Left ventricle myocardium inferior (tissue), 1 donor: ENCODE measurements around the gene EEF1AKMT3. TPM values are rescaled to one million over a fixed set of nuclear protein-coding genes. Genes with fewer than 3 reads are reported as not detected.

Experiments
- DNase-seq: peaks from one replicate; pipeline ENCODE4 v3.0.0-alpha.2; 2020
- H3K27ac ChIP-seq: fragments of 200-600 bp; replicated peaks from 2 replicates; pipeline ENCODE4 v1.8.0; 2021
- H3K27me3 ChIP-seq: fragments of 200-600 bp; 2 replicates; pipeline ENCODE4 v1.8.0; 2021; ENCODE audit warnings: low read depth
- H3K36me3 ChIP-seq: fragments of 200-600 bp; 2 replicates; pipeline ENCODE4 v1.8.0; 2021
- H3K4me1 ChIP-seq: fragments of 200-600 bp; 2 replicates; pipeline ENCODE4 v1.8.0; 2021
- H3K4me3 ChIP-seq: fragments of 200-600 bp; 2 replicates; pipeline ENCODE4 v1.8.0; 2021; ENCODE audit warnings: mild to moderate bottlenecking, moderate library complexity
- H3K9me3 ChIP-seq: fragments of 200-600 bp; replicated peaks from 2 replicates; pipeline ENCODE4 v1.8.0; 2021
- intact Hi-C: fragments of 100-400 bp; cut with micrococcal nuclease; formaldehyde crosslinking; loops from one replicate; pipeline ENCODE4 v1.11.0; 2022
- total RNA-seq: library from RNA; stranded (reverse); fragmentation: NEBNext Ultra II Directional; extraction: Animal tissue kit (Norgen Biotek cat#: 25700); gene quantifications from one replicate; pipeline ENCODE4 v1.2.1, GENCODE V29; 2021
- TF ChIP-seq, protein P1 (sequence below): fragments of 200-600 bp; IDR thresholded peaks from 2 replicates; pipeline ENCODE4 v1.8.0; 2021; ENCODE audit warnings: antibody characterized with exemption, mild to moderate bottlenecking, borderline replicate concordance
- donor health status: DM: no; HTN: yes; CAD: no; lungs with severe emphysema.

The EEF1AKMT3 gene
- total RNA-seq, 1 donor from 2014 or later = 0.99 TPM

DNA sequence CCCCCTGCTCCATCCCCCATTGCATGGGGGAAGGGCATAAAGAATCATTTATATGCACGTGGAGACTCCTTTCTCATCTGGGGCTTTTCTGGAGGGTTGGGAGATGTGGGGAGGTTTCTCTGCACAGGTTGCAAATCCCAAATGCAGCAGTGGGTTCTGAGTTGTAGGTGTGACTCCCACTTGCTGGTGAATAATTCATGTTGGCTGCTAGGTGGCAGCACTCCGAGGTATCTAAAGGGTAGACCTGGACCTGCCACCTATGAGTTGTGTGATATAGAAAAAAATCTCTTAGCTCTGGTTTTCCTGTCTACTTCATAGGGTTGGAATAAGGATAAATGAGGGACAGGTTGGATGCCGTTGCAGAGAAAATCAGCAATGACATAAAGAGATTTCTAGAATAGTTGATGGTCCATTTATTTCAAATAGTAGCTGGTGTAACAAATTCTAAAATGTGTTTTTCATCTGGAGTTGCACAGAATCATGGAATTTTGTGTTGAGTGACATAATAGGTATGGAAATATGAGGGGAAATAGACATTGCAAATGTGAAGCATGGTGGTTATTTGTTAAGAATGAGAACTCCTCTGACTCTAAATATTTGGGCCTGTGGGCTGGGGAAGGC, 12.9 kb upstream of the EEF1AKMT3 start:
- Histone ChIP-seq H3K4me3 (no peak overlapping the region), H3K36me3 (peaks cover 19% of the 10 kb centered on the region), H3K27me3 (peaks cover 28% of the 10 kb centered on the region), H3K9me3 (no peaks in the 10 kb centered on the region), H3K4me1 (peaks cover 26% of the 10 kb centered on the region), H3K27ac (no peak overlapping the region)
- intact Hi-C loops = no loop called here
- TF ChIP-seq, protein P1, sequence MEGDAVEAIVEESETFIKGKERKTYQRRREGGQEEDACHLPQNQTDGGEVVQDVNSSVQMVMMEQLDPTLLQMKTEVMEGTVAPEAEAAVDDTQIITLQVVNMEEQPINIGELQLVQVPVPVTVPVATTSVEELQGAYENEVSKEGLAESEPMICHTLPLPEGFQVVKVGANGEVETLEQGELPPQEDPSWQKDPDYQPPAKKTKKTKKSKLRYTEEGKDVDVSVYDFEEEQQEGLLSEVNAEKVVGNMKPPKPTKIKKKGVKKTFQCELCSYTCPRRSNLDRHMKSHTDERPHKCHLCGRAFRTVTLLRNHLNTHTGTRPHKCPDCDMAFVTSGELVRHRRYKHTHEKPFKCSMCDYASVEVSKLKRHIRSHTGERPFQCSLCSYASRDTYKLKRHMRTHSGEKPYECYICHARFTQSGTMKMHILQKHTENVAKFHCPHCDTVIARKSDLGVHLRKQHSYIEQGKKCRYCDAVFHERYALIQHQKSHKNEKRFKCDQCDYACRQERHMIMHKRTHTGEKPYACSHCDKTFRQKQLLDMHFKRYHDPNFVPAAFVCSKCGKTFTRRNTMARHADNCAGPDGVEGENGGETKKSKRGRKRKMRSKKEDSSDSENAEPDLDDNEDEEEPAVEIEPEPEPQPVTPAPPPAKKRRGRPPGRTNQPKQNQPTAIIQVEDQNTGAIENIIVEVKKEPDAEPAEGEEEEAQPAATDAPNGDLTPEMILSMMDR = peak; percentile 52
- no peak for DNase-seq

DNA sequence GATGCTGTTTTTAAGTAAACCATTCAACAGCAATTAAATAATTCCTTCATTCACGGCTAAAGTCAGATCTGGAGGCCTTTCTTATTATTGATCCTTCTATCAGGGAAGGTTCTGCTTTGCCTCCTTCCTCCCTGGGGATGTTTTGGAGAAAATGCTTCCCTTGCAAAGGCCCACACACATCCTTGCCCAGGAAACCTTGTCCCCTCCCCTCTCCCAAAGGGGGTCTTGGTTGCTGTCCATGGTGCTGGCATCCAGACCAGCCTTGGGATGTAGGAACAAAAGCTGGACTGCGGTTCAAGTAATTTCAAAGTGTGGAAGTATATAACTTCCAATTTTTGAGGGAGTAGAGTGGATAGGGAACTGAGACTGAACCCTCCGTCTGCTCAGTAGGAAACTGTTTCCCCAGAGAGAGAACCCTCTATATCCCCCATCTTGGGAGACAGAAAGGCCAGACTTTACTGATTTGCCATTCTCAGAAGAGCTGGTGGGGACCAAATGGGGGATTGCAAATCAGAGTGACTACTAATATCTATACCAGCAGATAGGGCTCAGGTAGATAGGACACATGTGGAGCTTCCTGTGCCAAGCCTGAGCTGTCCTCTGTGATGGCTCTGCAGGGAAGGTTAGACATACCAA, 11.9 kb upstream of the EEF1AKMT3 start:
- no peaks in the 10 kb centered on the region for H3K9me3 ChIP-seq
- H3K27ac ChIP-seq = no peak overlapping the region
- TF ChIP-seq, protein P1 = no peak
- peaks cover 38% of the 10 kb centered on the region for H3K27me3 ChIP-seq
- H3K36me3 ChIP-seq = peaks cover 19% of the 10 kb centered on the region
- DNase-seq = no peak
- peaks cover 26% of the 10 kb centered on the region for H3K4me1 ChIP-seq
- intact Hi-C loops = no loop called here
- no peak overlapping the region for H3K4me3 ChIP-seq

DNA sequence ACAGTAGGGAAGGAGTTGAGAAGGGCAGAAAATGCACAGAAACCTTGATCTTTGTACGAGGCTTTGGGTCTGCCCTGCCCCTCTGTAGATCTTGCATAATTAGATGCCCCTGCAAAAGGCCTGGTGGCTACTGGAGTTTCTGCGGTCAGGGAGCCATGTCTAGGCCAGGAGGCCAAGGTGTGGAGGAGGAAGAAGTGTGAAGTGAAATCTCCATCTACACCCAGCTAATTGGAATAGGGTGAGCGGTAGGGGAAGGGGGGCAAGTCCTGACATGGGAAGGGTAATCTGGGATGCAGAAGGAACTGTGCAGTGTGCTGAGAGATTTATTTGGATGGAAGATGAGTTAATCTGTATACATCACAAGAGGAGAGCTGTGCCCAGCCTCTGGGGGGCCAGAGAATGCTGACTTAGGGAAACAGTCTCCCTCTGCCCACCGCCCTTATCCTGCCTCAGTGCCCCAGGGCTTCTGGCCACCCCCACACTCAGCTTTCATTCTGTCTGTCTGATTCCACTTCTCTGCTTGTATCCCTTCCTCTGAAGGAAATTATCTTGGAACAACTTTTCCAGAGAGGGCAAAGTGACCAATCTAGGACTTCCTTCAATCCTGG, 10.9 kb upstream of the EEF1AKMT3 start:
- no peak for DNase-seq
- Histone ChIP-seq H3K4me3 (no peak overlapping the region), H3K36me3 (peaks cover 19% of the 10 kb centered on the region), H3K9me3 (no peaks in the 10 kb centered on the region), H3K4me1 (peaks cover 28% of the 10 kb centered on the region), H3K27ac (no peak overlapping the region), H3K27me3 (peaks cover 48% of the 10 kb centered on the region)
- TF ChIP-seq, protein P1 = no peak
- intact Hi-C loops = no loop called here

DNA sequence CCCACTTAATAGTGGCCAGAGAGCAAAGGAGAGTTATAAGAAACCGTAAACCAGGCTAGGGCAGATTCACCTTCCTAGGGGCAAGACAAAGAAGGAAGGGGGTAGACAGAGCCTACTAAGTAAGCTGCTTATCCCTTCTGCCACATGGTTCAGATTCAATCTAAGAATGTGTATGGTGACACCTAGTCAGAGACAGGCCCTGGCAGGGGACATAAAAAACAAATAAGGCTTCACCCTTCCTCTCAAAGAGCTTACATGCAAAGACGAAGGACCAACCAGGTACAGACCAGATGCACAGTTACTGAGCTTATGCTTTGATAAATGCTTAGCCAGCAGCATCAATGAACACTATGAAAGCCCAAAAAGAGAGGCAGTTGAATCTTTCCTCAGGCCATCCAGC, 10.0 kb upstream of the EEF1AKMT3 start:
- Histone ChIP-seq H3K4me1 (peaks cover 30% of the 10 kb centered on the region), H3K9me3 (no peaks in the 10 kb centered on the region), H3K36me3 (peaks cover 18% of the 10 kb centered on the region), H3K27me3 (peaks cover 55% of the 10 kb centered on the region), H3K27ac (no peak overlapping the region), H3K4me3 (no peak overlapping the region)
- TF ChIP-seq, protein P1 = no peak
- intact Hi-C loops = no loop called here
- DNase-seq = no peak

DNA sequence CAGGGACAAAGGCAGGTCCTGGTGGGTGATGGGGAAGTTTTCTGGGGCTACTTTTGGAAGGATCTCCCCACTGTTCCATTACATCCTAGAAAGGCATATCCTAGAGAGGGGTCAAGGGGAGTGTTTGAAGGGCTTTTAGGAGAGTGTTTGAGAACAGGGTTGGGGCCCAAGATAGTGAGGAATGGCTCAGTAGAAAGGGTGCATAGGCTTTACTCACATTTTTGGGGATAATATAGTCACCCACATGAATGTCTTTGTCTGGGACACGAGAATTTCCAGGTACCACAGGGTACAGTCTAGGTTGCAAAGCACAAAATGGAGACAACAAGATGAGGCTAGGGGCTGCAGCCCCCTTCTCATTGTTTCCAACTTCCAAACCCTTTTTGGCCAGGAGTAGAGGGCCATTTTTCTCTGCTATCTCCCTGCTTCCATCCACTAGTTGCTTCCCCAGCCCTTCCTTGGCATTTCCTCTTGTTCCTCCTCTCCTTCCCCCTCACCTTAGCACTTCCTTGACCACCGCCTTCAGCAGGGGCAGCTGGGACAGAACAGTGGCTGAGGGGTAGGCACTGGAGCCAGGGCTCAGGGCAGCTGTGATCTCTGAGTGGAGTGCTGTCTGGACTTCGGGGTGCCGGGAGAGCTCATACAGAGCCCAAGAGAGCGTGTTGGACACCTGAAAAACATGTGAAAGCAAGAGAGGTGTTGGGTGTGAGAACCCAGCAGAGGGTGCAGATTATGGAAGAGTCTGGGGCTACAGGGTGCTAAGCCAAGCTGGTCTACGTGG, 8.3 kb upstream of the EEF1AKMT3 start:
- H3K27me3 ChIP-seq = peaks cover 55% of the 10 kb centered on the region
- peaks cover 30% of the 10 kb centered on the region for H3K4me1 ChIP-seq
- H3K4me3 ChIP-seq = peak overlapping the region; percentile 62
- DNase-seq = no peak
- no peak overlapping the region for H3K27ac ChIP-seq
- intact Hi-C loops = no loop called here
- peaks cover 9% of the 10 kb centered on the region for H3K36me3 ChIP-seq
- no peaks in the 10 kb centered on the region for H3K9me3 ChIP-seq
- TF ChIP-seq, protein P1 = no peak
